ENCODE results near the gene ZNF593OS.

The ZNF593OS gene

GRCh38 chr1:26158271-26158907, 13.2 kb downstream of the ZNF593OS start:
- no peak for DNase-seq

- DNase-seq: no peak
These were observed 15.2 kb downstream of the ZNF593OS start for GRCh38 chr1:26156285-26157038.

- no peak for DNase-seq
These were observed 16.0 kb downstream of the ZNF593OS start for GRCh38 chr1:26155370-26156284.

GRCh38 chr1:26154750-26155149, 16.9 kb downstream of the ZNF593OS start:
- no peak for DNase-seq

- DNase-seq: no peak
These were observed 17.6 kb downstream of the ZNF593OS start for GRCh38 chr1:26153966-26154532.

- no peak for DNase-seq
These were observed 22.7 kb downstream of the ZNF593OS start for GRCh38 chr1:26148887-26149286.

DNA sequence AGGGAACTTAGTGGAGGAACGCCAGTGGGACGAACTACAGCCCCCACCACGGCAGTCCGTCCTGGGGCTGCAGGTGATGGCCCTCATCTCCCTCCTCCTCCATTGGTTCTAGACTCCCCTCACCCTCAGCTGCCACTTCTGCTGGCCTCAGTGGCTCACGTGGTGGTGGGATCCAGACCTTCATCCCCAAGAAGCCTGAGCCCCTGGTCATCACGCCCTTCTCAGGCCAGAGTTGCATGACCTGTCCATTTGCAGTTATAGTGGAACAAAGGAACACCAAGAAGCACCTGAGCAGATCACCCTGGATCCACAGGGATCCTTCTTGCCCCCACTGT, 25.7 kb downstream of the ZNF593OS start:
- no peak for DNase-seq

GRCh38 chr1:26145041-26145959, 26.3 kb downstream of the ZNF593OS start:
- DNase-seq: peak in 1 of 2 experiments; percentile 7

GRCh38 chr1:26142159-26142558, 29.5 kb downstream of the ZNF593OS start:
- no peak for DNase-seq

DNA sequence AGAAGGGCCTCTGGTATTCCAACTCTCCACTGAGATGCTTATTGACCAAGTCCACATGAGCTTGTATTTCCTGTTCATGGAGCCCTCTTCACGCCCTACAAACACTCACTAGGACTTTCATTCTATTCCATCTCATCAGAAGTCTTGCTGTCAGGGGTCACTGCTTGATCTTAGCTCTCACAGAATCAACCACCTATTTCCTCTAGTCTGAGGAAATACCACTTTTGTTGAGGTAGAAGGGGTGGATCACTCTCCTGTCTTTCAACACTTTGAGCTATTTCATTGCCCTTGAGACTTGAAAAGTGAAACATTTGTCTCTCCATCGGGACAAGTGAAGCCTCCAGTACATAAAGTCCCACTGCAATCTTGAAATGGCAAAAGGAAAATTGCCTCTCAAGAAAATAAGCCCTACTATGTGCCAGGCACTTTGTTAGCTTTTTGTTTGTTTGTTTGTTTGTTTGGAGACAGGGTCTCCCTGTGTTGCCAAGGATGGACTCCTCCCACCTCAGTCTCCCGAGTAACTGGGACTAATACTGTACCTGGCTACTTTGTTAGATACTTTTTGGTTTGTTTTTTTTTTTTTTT, 32.6 kb downstream of the ZNF593OS start:
- no peak for DNase-seq

- no peak for DNase-seq
These were observed 37.2 kb downstream of the ZNF593OS start for GRCh38 chr1:26134466-26134865.

DNA sequence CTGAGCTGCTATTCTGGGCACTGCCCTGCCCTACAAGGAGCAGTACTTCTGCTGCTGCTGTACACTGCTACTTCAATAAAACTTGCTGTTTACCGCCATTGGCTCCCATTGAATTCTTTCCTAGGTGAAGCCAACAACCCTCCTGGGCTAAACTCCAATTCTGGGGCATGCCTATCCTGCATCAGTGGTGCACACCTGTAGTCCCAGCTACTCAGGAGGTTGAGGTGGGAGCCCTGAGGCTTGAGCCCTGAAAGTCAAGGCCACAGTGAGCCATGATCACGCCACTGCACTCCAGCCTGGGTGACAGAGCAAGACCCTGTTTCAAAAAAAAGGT, 38.8 kb downstream of the ZNF593OS start:
- DNase-seq: no peak

- no peak for DNase-seq
These were observed 39.4 kb downstream of the ZNF593OS start for GRCh38 chr1:26132128-26132833.

DNA sequence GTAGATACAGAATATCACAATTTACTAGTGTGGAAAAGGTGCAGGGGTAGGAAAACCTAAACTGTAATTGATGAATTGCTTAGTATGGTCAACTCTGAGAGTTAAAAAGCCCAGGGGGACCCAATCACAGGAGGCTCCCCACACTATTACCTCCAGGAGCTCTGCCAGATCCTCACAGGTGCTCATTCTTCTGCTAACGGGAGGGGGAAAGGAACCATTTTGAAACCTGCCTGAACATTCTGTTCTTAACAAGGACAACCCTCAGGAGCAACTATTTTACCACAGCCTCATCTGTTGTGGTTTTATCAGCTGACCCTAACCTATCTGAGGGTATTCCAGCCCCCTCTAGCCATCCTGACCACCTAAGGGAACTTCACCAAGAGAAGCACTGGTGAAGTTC, 40.9 kb downstream of the ZNF593OS start:
- no peak for DNase-seq

DNA sequence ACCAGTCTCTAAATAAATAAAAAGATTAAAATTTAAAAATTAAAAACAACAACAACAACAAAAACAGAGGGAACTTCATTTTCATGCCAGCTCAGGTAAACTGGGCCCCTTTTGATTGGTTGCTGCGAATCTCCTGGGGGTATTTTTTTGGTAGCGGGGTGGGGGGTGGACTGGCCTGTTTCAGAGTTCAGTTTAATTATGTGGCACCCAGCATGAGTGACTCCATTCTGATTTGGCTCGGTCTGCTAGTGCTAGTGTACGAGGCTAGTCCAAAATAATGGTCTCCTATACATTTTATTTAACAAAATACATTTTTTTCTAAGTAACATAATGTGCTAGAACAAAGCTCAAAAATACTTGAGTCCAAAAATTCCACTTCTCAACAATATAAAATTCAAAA, 41.9 kb downstream of the ZNF593OS start:
- DNase-seq: no peak

- DNase-seq: no peak
These were observed 44.1 kb downstream of the ZNF593OS start for GRCh38 chr1:26127235-26128163.

DNA sequence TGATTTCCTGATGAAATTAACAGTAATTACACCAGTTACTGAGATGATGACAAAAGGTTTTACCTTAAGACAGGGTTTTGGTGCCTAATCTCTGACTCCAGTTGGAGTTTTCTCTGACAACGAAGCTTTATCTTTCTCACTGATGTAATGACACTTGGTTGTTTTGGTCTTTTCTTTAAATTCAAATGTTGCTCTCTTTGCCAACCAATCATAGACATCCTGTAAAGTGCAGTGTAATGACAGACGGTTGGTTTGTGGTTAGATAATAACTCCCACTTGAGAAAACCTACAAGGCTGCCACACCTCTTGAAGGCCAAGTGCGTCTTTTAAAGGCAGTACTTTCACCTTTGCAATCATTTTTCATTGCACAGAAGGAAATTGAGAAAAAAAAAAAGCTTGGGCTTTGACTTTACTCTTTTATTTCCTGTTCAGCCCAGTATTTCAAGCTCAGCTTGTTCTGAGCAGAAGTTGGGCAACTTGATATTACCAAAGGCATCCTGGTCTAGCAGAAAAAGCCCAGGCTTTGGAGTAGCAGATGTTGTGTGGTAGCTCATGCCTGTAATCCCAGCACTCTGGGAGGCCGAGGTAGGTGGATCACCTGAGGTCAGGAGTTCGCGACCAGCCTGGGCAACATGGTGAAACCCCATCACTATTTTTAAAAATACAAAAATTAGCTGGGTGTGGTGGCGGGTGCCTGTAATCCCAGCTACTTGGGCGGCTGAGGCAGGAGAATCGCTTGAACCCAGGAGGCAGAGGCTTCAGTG, 45.1 kb downstream of the ZNF593OS start:
- no peak for DNase-seq

- DNase-seq: no peak
These were observed 45.7 kb downstream of the ZNF593OS start for GRCh38 chr1:26125946-26126320.

DNA sequence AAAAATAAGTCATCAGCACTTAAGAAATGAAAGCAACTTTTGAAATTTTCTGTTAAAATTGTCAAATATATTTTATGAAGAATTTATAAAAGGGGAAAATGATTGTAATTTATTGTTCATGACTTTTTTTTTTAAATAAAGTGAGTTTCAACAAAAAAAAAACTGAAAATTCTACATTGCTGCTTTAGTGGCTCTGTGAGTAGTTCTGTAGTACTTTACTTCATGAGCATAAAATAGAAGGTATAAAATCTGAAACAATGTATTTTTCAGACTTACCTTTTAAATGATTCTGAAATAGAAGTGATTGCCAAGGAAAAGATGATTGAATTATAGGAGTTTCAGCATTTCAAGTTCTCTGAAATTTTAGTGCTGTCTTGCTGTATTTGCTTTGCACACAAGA, 46.2 kb downstream of the ZNF593OS start:
- DNase-seq: no peak
